ENCODE results near the gene SMIM23.

- TF ChIP-seq SMAD1 (CRISPR knock-in tag; IDR thresholded peaks at IDR 0.05; ENCODE audit: borderline replicate concordance, low read depth) = no peak
- no peak for TF ChIP-seq GTF3A (CRISPR knock-in tag; conservative IDR thresholded peaks at IDR 0.05)
- no peak for TF ChIP-seq NR3C1 (CRISPR knock-in tag; IDR thresholded peaks at IDR 0.05)
- no peak for TF ChIP-seq TEAD3 (CRISPR knock-in tag; optimal IDR thresholded peaks at IDR 0.05; ENCODE audit: borderline replicate concordance)
- no peak for TF ChIP-seq ESRRA (CRISPR knock-in tag; IDR thresholded peaks at IDR 0.05; ENCODE audit: low read depth)
- TF ChIP-seq RFX5 (IDR thresholded peaks at IDR 0.05; ENCODE audit: low read depth, low read length) = no peak
- TF ChIP-seq USF2 (IDR thresholded peaks at IDR 0.05; ENCODE audit: low read depth, low read length) = no peak
- no peak for TF ChIP-seq USF2 (CRISPR knock-in tag; IDR thresholded peaks at IDR 0.05; ENCODE audit: borderline replicate concordance)
- no peak for TF ChIP-seq ATF2 (CRISPR knock-in tag; IDR thresholded peaks at IDR 0.05)
- TF ChIP-seq ZNF770 (CRISPR knock-in tag; IDR thresholded peaks at IDR 0.05) = no peak
- TF ChIP-seq SUZ12 (IDR thresholded peaks at IDR 0.05; ENCODE audit: low read depth, low read length) = no peak
These were observed 8.9 kb downstream of the SMIM23 start for GRCh38 chr5:171794470-171794960.
